MM.1S (cell line): ENCODE measurements around the gene RFX2.

Experiments
- DNase-seq: peaks from one replicate; pipeline ENCODE4 v3.0.0-alpha.2; 2015
- H2AFZ ChIP-seq: fragments of 300-600 bp; sonication (generic); 2 replicates; pipeline ENCODE4 v1.6.0; 2016; ENCODE audit warnings: antibody characterized with exemption, low read length
- H3F3A ChIP-seq: fragments of 300-600 bp; sonication (generic); 2 replicates; pipeline ENCODE4 v1.6.1; 2016; ENCODE audit warnings: mild to moderate bottlenecking, antibody characterized with exemption, low read length, moderate library complexity, mixed read lengths; ENCODE audit not compliant: insufficient read depth
- H3K27ac ChIP-seq: fragments of 300-600 bp; sonication (generic); 2 replicates; pipeline ENCODE4 v1.5.1; 2016; ENCODE audit warnings: mild to moderate bottlenecking, low read length
- H3K27me3 ChIP-seq: fragments of 300-600 bp; sonication (generic); replicated peaks from 2 replicates; pipeline ENCODE4 v1.6.0; 2016; ENCODE audit warnings: low read length; ENCODE audit not compliant: insufficient read depth
- H3K36me3 ChIP-seq: fragments of 300-600 bp; sonication (generic); replicated peaks from 2 replicates; pipeline ENCODE4 v1.6.1; 2016; ENCODE audit warnings: mild to moderate bottlenecking, low read length, mixed read lengths; ENCODE audit not compliant: insufficient read depth
- H3K4me1 ChIP-seq: fragments of 300-600 bp; sonication (generic); 2 replicates; pipeline ENCODE4 v1.6.1; 2016; ENCODE audit warnings: low read length, mixed read lengths
- H3K4me2 ChIP-seq: fragments of 300-600 bp; sonication (generic); 2 replicates; pipeline ENCODE4 v1.6.0; 2016; ENCODE audit warnings: low read depth, low read length
- H3K4me3 ChIP-seq: fragments of 300-600 bp; sonication (generic); 2 replicates; pipeline ENCODE4 v1.5.1; 2016; ENCODE audit warnings: low read length, mixed read lengths
- H3K79me2 ChIP-seq: fragments of 300-600 bp; sonication (generic); 2 replicates; pipeline ENCODE4 v1.6.1; 2016; ENCODE audit warnings: mixed run types, low read length, mixed read lengths
- H3K9ac ChIP-seq: fragments of 300-600 bp; sonication (generic); 2 replicates; pipeline ENCODE4 v1.6.1; 2016; ENCODE audit warnings: low read length, mixed read lengths
- H3K9me2 ChIP-seq: fragments of 300-600 bp; sonication (generic); replicated peaks from 2 replicates; pipeline ENCODE4 v1.6.1; 2016; ENCODE audit warnings: mild to moderate bottlenecking, low read length, mixed read lengths; ENCODE audit not compliant: insufficient read depth
- H3K9me3 ChIP-seq: fragments of 300-600 bp; sonication (generic); replicated peaks from 2 replicates; pipeline ENCODE4 v1.6.1; 2016; ENCODE audit warnings: mild to moderate bottlenecking, low read length, mixed read lengths; ENCODE audit not compliant: insufficient read depth
- H4K20me1 ChIP-seq: fragments of 300-600 bp; sonication (generic); 2 replicates; pipeline ENCODE4 v1.6.1; 2016; ENCODE audit warnings: mild to moderate bottlenecking, low read length, moderate library complexity, mixed read lengths; ENCODE audit not compliant: insufficient read depth
- CTCF ChIP-seq: fragments of 300-600 bp; sonication (generic); IDR thresholded peaks from 2 replicates; pipeline ENCODE4 v1.5.1; 2016; ENCODE audit warnings: antibody characterized with exemption, low read length, mixed read lengths
- EZH2 ChIP-seq: fragments of 300-600 bp; sonication (generic); optimal IDR thresholded peaks from 2 replicates; pipeline ENCODE3; 2017; ENCODE audit warnings: low read depth, mild to moderate bottlenecking, antibody characterized with exemption, low read length, mixed read lengths
- EZH2phosphoT487 ChIP-seq: fragments of 300-600 bp; sonication (generic); IDR thresholded peaks from 2 replicates; pipeline ENCODE4 v1.6.1; 2018; ENCODE audit warnings: antibody characterized with exemption, low read length

RFX2 gene

DNA sequence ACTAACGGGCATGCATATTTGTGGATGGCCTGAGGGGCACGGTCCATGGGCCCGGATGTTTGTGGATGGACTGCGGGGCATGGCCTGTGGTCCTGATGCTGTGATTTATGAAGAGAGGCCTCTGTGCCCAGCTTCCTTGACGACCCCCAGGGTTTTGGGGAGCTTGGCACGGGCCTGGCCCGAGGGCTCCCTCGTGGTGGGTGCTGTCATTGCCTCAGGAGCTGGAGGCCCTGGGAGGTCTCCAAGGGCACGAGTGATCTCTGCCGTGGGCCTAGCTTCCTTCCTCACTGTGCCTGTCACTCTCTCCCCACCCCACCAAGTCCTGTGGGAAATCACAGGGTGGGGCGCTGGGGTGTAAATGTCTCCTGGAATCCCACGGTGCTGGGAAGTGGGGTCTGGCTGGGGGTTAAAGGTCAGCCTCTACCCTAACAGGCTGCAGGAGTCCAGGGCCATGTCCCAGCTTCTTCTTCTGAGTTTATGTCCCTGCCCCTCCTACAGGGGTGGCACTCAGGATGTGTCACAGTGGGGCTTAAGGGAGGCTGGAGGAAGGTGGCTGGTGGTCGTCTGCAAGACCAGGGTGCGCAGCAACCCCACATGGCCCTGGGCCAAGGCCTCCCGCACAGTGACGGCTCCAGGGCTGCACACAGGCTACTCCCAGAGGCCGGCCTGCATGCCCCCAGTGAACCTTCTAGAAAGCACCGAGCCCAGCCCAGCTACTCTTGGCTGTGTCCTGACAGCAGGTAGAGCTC, 104.8 kb downstream of the RFX2 start:
- no peaks in the 10 kb centered on the region for H3K9me3 ChIP-seq
- no peak overlapping the region for H3K4me2 ChIP-seq
- no peaks in the 10 kb centered on the region for H3K9me2 ChIP-seq
- no peaks in the 10 kb centered on the region for H3K36me3 ChIP-seq
- no peaks in the 10 kb centered on the region for H3K79me2 ChIP-seq
- H4K20me1 ChIP-seq: no peaks in the 10 kb centered on the region
- H3K27ac ChIP-seq: no peak overlapping the region
- H2AFZ ChIP-seq: no peak overlapping the region
- H3K27me3 ChIP-seq: peaks cover 96% of the 10 kb centered on the region
- no peak overlapping the region for H3K9ac ChIP-seq
- H3F3A ChIP-seq: no peaks in the 10 kb centered on the region
- no peaks in the 10 kb centered on the region for H3K4me1 ChIP-seq
- no peak overlapping the region for H3K4me3 ChIP-seq
- DNase-seq: no peak
- TF ChIP-seq EZH2 (no peak), EZH2phosphoT487 (no peak), CTCF (no peak)

DNA sequence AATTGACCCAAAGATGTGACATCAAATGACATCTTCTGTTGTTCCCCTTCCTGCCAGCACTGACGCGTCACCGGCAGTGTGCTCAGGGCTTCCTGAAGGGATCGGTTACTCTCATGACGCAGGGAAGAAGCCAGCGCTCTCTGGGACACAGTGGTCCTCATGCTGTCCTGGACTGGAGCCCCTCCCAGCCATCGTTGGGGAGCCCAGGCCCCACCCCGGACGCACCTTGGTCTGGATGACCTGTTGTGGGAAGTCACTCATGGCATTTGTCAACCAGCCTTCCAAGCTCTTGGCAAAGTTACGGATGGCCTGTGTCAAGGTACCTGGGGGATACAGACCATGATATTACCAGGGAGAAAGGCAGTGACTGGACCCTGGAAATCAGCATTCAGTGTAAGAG, 106.3 kb downstream of the RFX2 start:
- DNase-seq: no peak
- Histone ChIP-seq H4K20me1 (no peaks in the 10 kb centered on the region), H3K36me3 (no peaks in the 10 kb centered on the region), H3K79me2 (no peaks in the 10 kb centered on the region), H3K27me3 (peaks cover 96% of the 10 kb centered on the region), H3K4me2 (no peak overlapping the region), H3K9me3 (no peaks in the 10 kb centered on the region), H3K4me1 (no peaks in the 10 kb centered on the region), H3F3A (no peaks in the 10 kb centered on the region), H3K4me3 (no peak overlapping the region), H3K27ac (no peak overlapping the region), H3K9me2 (no peaks in the 10 kb centered on the region), H2AFZ (no peak overlapping the region), H3K9ac (no peak overlapping the region)
- TF ChIP-seq EZH2phosphoT487 (no peak), CTCF (no peak), EZH2 (no peak)

DNA sequence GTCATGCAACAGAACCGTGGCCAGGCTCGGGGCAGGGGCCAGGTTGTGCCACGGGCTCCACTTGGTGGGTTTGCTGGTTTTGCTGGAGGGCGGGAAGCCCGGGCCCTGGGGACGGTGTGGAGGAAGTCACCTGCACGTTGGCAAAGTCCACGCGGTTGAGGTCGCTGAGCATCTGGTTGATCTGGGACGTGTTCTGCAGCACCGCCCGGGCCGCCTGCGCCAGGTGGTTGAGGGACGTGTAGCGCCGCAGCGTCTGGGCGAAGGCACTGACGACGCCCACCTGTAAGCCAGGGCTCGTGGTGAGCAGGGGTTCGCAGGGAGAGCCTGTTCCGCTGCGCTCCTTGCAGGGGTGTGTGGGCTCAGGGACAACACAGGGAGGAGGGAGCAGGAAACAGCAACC, 107.7 kb downstream of the RFX2 start:
- DNase-seq: no peak
- H3K36me3 ChIP-seq: no peaks in the 10 kb centered on the region
- H2AFZ ChIP-seq: no peak overlapping the region
- H3K27me3 ChIP-seq: peaks cover 95% of the 10 kb centered on the region
- H3K79me2 ChIP-seq: no peaks in the 10 kb centered on the region
- no peaks in the 10 kb centered on the region for H3K9me3 ChIP-seq
- no peaks in the 10 kb centered on the region for H3K9me2 ChIP-seq
- TF ChIP-seq CTCF (no peak), EZH2phosphoT487 (no peak), EZH2 (no peak)
- no peak overlapping the region for H3K4me2 ChIP-seq
- H3K9ac ChIP-seq: no peak overlapping the region
- no peak overlapping the region for H3K27ac ChIP-seq
- H3K4me3 ChIP-seq: no peak overlapping the region
- no peaks in the 10 kb centered on the region for H3F3A ChIP-seq
- no peaks in the 10 kb centered on the region for H3K4me1 ChIP-seq
- H4K20me1 ChIP-seq: no peaks in the 10 kb centered on the region
